GM18951 (cell line): ENCODE data around the gene TLX1.

Experiments used
- POLR2A ChIP-seq: IDR thresholded peaks from 4 replicates; pipeline ENCODE4 v1.6.1; 2011; ENCODE audit warnings: mild to moderate bottlenecking; ENCODE audit not compliant: insufficient read length, insufficient read depth; ENCODE audit errors: extremely low read depth
- in situ Hi-C: fragments of 300-500 bp; cut with MboI; formaldehyde crosslinking; loops from one replicate; pipeline ENCODE4 v1.12.0; 2022; ENCODE audit warnings: low sequenced_read_pairs, mixed read lengths, inconsistent platforms; ENCODE audit not compliant: unreplicated experiment

Gene TLX1

GRCh38 chr10:101133489-101134298 lies 2.6 kb downstream of the TLX1 start:
- in situ Hi-C loops, result no loop called here
- TF ChIP-seq POLR2A, result no peak

GRCh38 chr10:101134299-101135127 lies 3.4 kb downstream of the TLX1 start:
- in situ Hi-C loops, result no loop called here
- no peak for TF ChIP-seq POLR2A

- in situ Hi-C loops, result no loop called here
- no peak for TF ChIP-seq POLR2A
Observed at GRCh38 chr10:101135141-101136006, 4.3 kb downstream of the TLX1 start.

DNA sequence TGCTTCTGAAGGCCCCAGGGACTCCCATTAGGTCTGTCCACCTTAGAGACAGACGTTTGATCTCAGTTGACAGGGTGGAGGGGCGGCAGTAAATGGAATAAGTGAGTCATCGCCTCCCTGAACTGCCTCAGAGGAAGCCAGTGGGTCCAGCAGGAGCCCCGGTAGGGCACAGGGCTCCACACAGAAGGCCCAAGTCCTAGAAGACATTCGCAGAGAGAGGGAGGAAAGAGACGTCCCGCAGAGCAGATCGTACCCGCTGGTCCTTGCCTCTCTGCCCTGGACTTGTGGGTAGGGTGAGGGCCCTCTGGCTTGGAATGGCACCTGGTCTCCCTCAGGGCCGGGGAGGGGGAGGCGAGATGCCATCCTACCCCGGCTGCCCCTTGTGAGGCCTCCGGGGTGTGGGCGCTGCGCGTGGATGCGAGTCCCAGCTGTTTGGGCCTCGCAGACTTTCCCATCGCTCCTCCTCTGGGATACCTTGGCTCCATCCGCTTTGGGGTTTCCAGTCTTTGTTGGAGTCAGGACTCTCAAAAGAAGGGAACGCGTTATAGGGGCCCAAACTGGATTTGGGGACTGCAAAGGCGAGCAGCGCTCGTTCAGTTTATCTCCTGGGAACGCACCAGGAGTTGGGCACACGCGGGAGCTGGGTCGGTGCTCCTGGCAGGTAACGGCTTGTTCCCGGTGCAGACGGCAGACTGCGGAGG lies 5.1 kb downstream of the TLX1 start:
- TF ChIP-seq POLR2A, result no peak

DNA sequence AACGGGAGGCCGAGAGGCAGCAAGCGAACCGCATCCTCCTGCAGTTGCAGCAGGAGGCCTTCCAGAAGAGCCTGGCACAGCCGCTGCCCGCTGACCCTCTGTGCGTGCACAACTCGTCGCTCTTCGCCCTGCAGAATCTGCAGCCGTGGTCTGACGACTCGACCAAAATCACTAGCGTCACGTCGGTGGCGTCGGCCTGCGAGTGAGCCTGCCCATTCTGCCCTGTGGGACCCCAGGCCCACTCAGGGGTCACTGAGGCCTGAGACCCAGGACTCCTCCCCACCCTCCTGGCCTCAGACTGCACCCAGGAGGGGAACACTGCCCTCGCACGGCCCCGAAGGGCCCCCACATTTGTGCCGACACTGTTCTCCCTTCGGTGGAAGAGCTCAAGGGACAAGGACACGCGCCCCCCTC lies 5.6 kb downstream of the TLX1 start:
- in situ Hi-C loops, result no loop called here
- TF ChIP-seq POLR2A, result no peak

More for the DNA sequence above, 5.1 kb downstream of the TLX1 start:
- in situ Hi-C loops, result no loop called here

GRCh38 chr10:101137271-101137670 lies 6.2 kb downstream of the TLX1 start:
- no peak for TF ChIP-seq POLR2A
- in situ Hi-C loops, result no loop called here

GRCh38 chr10:101138788-101139420 lies 7.8 kb downstream of the TLX1 start:
- in situ Hi-C loops, result no loop called here
- TF ChIP-seq POLR2A, result no peak

- in situ Hi-C loops, result no loop called here
- no peak for TF ChIP-seq POLR2A
Observed at GRCh38 chr10:101139421-101139911, 8.4 kb downstream of the TLX1 start.

DNA sequence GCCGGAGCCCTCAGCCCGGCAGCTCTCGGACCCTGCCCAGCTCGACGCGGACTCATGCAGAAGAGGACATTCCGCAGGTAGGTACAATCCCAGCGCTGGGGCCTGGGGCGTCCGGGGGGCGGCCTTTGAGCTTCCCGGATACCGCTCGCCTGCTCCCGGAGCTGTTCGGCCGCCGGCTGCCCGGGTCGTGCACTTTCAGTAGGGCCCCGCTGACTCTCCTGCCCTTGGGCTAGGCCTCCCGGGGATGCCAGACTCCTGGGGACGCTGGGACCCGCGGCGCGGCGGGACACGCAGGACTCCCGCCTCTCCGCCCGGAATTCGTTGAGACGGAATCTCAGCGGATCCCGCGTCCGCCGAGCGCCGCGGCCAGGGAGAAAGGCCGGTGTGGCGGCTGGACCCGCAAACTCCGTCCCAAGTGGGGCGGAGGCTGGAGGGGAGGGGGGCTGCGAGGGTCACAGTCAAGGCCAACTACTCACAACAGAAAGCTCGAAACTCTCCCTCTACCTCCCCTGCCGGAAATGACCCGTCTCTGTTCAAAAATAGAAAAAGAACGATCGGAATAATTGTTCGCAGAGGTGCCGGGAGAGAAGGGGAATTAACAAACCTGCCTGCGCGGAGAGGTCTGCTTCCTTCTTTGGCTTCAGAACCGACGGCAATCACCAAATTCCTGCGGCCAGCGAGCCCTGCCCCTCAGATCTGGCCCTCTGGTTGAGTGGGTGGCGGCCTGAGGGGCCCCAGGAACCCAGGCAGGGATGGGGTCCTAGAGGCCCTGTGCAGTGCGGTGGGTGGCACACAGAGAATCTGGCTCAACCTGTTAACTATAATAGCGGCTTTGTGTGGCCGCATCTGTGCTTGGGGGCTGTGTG lies 9.2 kb downstream of the TLX1 start:
- TF ChIP-seq POLR2A, result no peak
- in situ Hi-C loops, result no loop called here

GRCh38 chr10:101140950-101141615 lies 10.0 kb downstream of the TLX1 start:
- in situ Hi-C loops, result no loop called here
- no peak for TF ChIP-seq POLR2A

DNA sequence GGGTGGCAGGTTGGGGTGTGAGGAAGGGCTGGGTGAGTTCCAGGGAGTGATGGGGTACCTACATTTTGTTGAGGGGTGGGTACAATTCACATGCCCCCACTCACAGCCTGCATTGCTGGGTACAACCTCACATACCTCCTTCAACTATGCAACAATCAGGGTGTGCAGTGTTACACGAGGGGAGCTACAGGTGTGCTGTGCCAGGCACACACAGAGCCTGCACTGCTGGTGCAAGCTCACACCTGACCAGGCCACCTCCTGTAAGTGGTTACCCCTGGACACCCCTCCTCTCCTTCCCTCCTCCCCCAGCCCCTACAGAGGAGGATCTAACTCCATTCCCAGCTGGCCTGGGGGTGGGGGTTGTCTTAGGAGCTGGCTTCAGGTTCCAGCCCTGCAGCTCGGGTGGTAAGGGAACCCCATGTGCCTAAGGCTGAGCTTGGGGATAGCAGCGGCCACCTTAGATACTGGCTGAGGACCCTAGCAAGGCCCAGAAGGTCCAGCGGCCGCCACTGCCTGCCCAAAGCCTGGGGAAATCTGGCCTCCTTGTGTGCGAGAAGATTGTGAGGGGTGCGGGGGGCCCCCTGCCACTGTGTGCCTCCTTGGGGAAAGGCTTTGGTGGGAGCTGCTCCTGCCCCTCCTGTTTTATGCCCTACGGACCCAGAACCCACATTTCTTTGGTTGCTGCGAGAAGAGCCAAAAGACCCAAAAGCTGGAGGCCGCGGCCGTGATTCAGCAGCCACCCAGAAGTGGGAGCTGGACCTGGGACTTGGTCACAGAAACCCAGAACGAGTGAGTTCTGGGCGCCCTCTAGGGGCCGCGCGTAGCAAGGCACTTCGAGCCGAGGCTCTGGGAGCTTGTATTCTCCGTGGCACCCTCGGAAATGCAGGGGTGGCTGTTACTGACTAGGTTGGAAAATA lies 10.8 kb downstream of the TLX1 start:
- in situ Hi-C loops, result no loop called here
- TF ChIP-seq POLR2A, result no peak
